Parathyroid adenoma (tissue), 2 donors: ENCODE measurements around the gene LEMD1.

Experiments
- H2AFZ ChIP-seq: fragments of 300-600 bp; sonication (generic); one replicate; pipeline ENCODE4 v1.7.0; 2017; ENCODE audit warnings: antibody characterized with exemption, mild to moderate bottlenecking
- H3K27ac ChIP-seq: fragments of 300-600 bp; sonication (generic); one replicate; pipeline ENCODE4 v1.7.0; 2017
- H3K27me3 ChIP-seq: fragments of 300-600 bp; sonication (generic); one replicate; pipeline ENCODE4 v1.7.0; 2017; ENCODE audit warnings: low read length; ENCODE audit not compliant: control insufficient read depth, insufficient read depth
- H3K36me3 ChIP-seq: fragments of 300-600 bp; sonication (generic); one replicate; pipeline ENCODE4 v1.7.0; 2017; ENCODE audit warnings: low read length; ENCODE audit not compliant: control insufficient read depth, insufficient read depth
- H3K4me1 ChIP-seq: fragments of 300-600 bp; sonication (generic); one replicate; pipeline ENCODE4 v1.7.0; 2017; ENCODE audit warnings: control low read depth
- H3K4me2 ChIP-seq: fragments of 300-600 bp; sonication (generic); one replicate; pipeline ENCODE4 v1.7.0; 2017; ENCODE audit warnings: low read length
- H3K4me3 ChIP-seq: fragments of 300-600 bp; sonication (generic); one replicate; pipeline ENCODE4 v1.7.0; 2017; ENCODE audit warnings: low read depth, low read length
- H3K79me2 ChIP-seq: fragments of 300-600 bp; sonication (generic); one replicate; pipeline ENCODE4 v1.7.0; 2017; ENCODE audit warnings: control low read depth
- H3K9ac ChIP-seq: fragments of 300-600 bp; sonication (generic); one replicate; pipeline ENCODE4 v1.7.0; 2017; ENCODE audit warnings: mild to moderate bottlenecking
- H3K9me3 ChIP-seq: fragments of 300-600 bp; sonication (generic); one replicate; pipeline ENCODE4 v1.7.0; 2017; ENCODE audit warnings: low read length; ENCODE audit not compliant: control insufficient read depth
- TF ChIP-seq, protein P1 (sequence below): fragments of 300-600 bp; sonication (generic); IDR thresholded peaks from one replicate; pipeline ENCODE4 v1.7.0; 2017; ENCODE audit warnings: antibody characterized with exemption, mild to moderate bottlenecking
- donor health status: primary hyperparathyroidism.

Gene LEMD1

DNA sequence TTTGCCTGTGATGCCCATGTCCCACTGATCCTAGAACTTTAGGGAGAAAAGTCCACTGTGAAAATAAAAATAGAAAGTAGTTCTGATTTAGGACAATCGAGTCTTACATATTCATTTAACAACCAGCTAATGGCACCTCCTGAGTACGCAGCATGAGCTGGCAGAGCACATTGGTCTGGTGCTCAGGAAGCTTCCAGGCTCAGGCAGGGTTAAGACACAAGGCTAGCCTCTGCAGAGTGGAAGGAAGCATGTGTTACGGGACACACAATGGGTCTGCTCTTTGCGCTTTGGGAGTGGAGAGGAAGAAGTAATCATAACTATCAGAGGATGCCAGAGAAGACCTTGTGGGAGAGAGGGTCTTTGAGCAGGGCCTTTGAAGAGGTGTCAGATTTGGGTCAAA lies 61.0 kb downstream of the LEMD1 start:
- H3K9me3 ChIP-seq = no peaks in the 10 kb centered on the region
- peaks cover 4% of the 10 kb centered on the region for H3K4me1 ChIP-seq
- no peak overlapping the region for H2AFZ ChIP-seq
- no peaks in the 10 kb centered on the region for H3K79me2 ChIP-seq
- H3K36me3 ChIP-seq = no peaks in the 10 kb centered on the region
- H3K9ac ChIP-seq = no peak overlapping the region
- no peak overlapping the region for H3K4me2 ChIP-seq
- H3K27ac ChIP-seq = no peak overlapping the region
- TF ChIP-seq, protein P1, sequence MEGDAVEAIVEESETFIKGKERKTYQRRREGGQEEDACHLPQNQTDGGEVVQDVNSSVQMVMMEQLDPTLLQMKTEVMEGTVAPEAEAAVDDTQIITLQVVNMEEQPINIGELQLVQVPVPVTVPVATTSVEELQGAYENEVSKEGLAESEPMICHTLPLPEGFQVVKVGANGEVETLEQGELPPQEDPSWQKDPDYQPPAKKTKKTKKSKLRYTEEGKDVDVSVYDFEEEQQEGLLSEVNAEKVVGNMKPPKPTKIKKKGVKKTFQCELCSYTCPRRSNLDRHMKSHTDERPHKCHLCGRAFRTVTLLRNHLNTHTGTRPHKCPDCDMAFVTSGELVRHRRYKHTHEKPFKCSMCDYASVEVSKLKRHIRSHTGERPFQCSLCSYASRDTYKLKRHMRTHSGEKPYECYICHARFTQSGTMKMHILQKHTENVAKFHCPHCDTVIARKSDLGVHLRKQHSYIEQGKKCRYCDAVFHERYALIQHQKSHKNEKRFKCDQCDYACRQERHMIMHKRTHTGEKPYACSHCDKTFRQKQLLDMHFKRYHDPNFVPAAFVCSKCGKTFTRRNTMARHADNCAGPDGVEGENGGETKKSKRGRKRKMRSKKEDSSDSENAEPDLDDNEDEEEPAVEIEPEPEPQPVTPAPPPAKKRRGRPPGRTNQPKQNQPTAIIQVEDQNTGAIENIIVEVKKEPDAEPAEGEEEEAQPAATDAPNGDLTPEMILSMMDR = no peak
- no peak overlapping the region for H3K4me3 ChIP-seq
- H3K27me3 ChIP-seq = no peaks in the 10 kb centered on the region

DNA sequence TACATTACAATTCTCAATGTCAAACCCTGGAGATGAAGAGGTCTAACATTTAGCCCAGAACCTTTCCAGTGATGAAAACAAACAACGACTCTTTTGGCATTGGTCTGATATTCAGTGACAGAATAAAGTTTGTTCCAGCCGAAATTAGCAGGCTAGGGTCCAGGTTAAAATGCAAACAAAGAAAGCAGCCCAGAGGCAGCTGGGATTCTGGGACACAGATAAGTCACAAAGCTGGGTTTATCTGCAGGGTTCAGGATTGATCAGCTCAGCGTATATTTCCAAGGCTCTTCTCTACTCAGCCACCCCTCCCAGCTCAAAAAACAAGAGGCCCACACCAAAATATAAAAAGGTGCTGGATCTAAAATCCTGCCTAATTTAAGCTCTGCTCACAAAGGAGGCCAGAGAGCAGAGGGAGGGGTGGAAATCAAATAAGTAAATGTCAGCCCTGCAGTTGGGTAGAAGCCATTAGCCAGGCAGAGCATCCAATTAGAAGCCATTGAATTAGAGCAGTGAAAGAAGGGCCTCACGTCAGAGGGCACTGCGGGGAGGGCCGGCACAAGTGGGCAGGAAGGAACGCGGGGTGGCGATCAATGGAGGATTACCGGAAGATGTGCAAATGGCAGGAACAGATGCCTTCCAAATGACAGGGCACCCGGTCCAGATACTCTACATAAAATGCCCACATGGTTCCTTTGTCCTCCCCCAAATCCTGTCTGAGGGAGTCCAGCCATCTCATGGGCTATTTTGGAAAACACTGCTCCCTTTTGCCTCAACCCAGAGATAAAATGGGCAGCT lies 61.9 kb downstream of the LEMD1 start:
- Histone ChIP-seq H3K4me1 (no peaks in the 10 kb centered on the region), H3K27ac (no peak overlapping the region)

DNA sequence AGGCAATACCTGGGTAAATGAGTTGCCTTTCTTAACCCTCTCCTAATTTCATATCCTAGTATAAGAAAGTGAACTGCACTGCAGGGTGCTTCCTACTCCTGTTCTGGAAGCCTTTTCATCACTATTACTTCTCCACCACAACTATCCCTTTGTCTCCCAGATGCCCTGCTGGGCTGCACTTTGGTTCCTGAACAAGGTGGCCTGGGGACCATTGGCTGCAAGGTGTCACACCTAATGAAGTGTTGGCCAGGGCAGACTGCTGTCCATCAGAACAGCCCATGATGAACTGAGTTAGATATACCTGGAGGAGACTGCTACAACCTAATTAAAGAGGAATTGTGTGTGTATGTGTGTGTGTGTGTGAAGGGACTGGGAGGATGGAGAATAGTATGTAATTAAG lies 63.3 kb downstream of the LEMD1 start:
- Histone ChIP-seq H3K36me3 (no peaks in the 10 kb centered on the region), H3K4me1 (no peaks in the 10 kb centered on the region), H3K9ac (no peak overlapping the region), H3K4me3 (no peak overlapping the region), H3K27me3 (no peaks in the 10 kb centered on the region), H3K27ac (no peak overlapping the region), H2AFZ (no peak overlapping the region), H3K9me3 (no peaks in the 10 kb centered on the region), H3K4me2 (no peak overlapping the region), H3K79me2 (no peaks in the 10 kb centered on the region)
- TF ChIP-seq, protein P1 = no peak

More for the DNA sequence above, 61.9 kb downstream of the LEMD1 start:
- no peak overlapping the region for H2AFZ ChIP-seq
- TF ChIP-seq, protein P1 = no peak
- H3K4me3 ChIP-seq = no peak overlapping the region
- H3K9ac ChIP-seq = no peak overlapping the region
- H3K79me2 ChIP-seq = no peaks in the 10 kb centered on the region
- H3K4me2 ChIP-seq = no peak overlapping the region
- no peaks in the 10 kb centered on the region for H3K36me3 ChIP-seq
- H3K27me3 ChIP-seq = no peaks in the 10 kb centered on the region
- H3K9me3 ChIP-seq = no peaks in the 10 kb centered on the region

DNA sequence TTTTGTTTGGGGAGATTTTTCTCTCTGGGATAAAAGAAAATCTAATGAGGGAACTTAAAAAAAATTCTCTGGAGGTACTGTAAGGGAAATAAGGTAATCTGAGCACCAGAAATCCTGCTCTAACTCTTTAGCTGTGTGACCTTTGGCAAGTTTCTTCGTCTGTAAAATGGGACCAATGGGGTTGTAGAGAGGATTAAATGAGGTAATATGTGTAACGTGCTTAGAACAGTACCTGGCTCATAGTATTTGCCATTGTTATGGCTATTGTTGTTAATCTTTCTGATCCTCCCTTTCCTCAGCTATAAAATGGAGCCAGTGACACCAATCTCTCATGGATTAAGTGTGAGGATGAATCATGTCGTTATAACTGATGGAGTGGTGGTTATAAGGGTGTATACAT lies 64.3 kb downstream of the LEMD1 start:
- H3K36me3 ChIP-seq = no peaks in the 10 kb centered on the region
- no peaks in the 10 kb centered on the region for H3K4me1 ChIP-seq
- H3K4me3 ChIP-seq = no peak overlapping the region
- H3K9ac ChIP-seq = no peak overlapping the region
- H3K27ac ChIP-seq = no peak overlapping the region
- TF ChIP-seq, protein P1 = no peak
- no peaks in the 10 kb centered on the region for H3K27me3 ChIP-seq
- no peak overlapping the region for H2AFZ ChIP-seq
- no peak overlapping the region for H3K4me2 ChIP-seq
- no peaks in the 10 kb centered on the region for H3K9me3 ChIP-seq
- no peaks in the 10 kb centered on the region for H3K79me2 ChIP-seq
